ENCODE results near the gene GALNTL6.
"Not testable (repeated sequence)": the region's sequence is repeated elsewhere in the genome, so short reads cannot be mapped to it uniquely, and the experiment has no call there.

GALNTL6 gene

GRCh38 chr4:172865531-172866127 lies 1052.4 kb downstream of the GALNTL6 start:
- 77 to 89% methylated on average over 3 of the region's 4 CpGs for WGBS, 2 experiments (ENCODE audit: insufficient coverage in 2 of 2)
- H3K4me3 ChIP-seq (ENCODE audit: extremely low read depth, insufficient read depth, low read length, poor library complexity, severe bottlenecking) = no peak overlapping the region
- H3K36me3 ChIP-seq (ENCODE audit: control insufficient read depth, insufficient read depth, low read length) = no peaks in the 10 kb centered on the region
- no peaks in the 10 kb centered on the region for H3K4me1 ChIP-seq (ENCODE audit: control insufficient read depth, insufficient read depth, low read length, poor library complexity, severe bottlenecking)
- H3K9me3 ChIP-seq (ENCODE audit: control insufficient read depth, low read length) = peaks cover 8% of the 10 kb centered on the region
- no peak overlapping the region for H3K27ac ChIP-seq (ENCODE audit: low read depth, low read length, severe bottlenecking)

GRCh38 chr4:172866421-172866820 lies 1053.2 kb downstream of the GALNTL6 start:
- 89 to 94% methylated on average over 2 to 3 of the region's 4 CpGs for WGBS, 2 experiments (ENCODE audit: insufficient coverage in 2 of 2)
- Histone ChIP-seq H3K36me3 (ENCODE audit: control insufficient read depth, insufficient read depth, low read length) (no peaks in the 10 kb centered on the region), H3K4me3 (ENCODE audit: extremely low read depth, insufficient read depth, low read length, poor library complexity, severe bottlenecking) (no peak overlapping the region), H3K27ac (ENCODE audit: low read depth, low read length, severe bottlenecking) (no peak overlapping the region), H3K9me3 (ENCODE audit: control insufficient read depth, low read length) (peaks cover 8% of the 10 kb centered on the region), H3K4me1 (ENCODE audit: control insufficient read depth, insufficient read depth, low read length, poor library complexity, severe bottlenecking) (no peaks in the 10 kb centered on the region)

DNA sequence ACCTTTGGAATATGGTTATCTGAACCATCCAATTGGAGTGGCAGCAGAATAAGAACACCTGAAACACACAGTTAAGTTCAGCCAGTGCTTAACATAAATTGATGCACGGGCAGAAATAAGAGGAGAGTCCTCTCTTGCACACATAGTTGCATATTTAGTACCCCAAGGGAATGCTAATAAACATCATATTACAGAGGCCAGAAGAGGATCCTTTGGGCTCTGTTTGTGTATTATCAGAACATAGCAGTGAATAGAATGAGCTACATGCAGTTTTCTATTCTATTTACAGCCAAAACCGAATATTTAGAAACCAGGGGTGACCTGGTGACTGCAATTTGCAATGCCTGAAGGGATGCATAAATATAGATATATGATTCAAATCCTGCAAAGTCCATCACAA lies 1054.6 kb downstream of the GALNTL6 start:
- peaks cover under 1% of the 10 kb centered on the region for H3K9me3 ChIP-seq (ENCODE audit: control insufficient read depth, low read length)
- no peaks in the 10 kb centered on the region for H3K36me3 ChIP-seq (ENCODE audit: control insufficient read depth, insufficient read depth, low read length)
- no CpG with 5 or more reads among the region's 2 CpGs for WGBS, 2 experiments (ENCODE audit: insufficient coverage in 2 of 2)
- no peak overlapping the region for H3K4me3 ChIP-seq (ENCODE audit: extremely low read depth, insufficient read depth, low read length, poor library complexity, severe bottlenecking)
- H3K4me1 ChIP-seq (ENCODE audit: control insufficient read depth, insufficient read depth, low read length, poor library complexity, severe bottlenecking) = no peaks in the 10 kb centered on the region
- no peak overlapping the region for H3K27ac ChIP-seq (ENCODE audit: low read depth, low read length, severe bottlenecking)

DNA sequence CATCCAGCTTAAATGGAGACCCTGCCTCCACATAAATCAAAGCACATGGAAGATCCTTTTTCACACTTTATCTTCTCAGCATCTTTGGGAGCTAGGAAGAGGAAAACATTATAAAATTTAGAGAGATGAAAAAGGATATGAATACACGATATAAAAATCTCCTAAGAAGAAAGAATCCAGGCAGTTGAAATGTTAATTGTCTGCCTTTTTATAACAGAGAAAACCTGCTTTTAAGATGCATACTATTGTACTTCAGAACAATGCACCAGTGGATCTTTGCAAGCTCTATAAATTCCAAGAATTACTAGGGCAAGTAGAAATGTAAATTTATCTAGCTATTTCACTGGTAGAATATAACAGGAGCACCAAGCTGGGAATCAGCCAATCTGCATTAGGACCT lies 1055.1 kb downstream of the GALNTL6 start:
- WGBS, 2 experiments (ENCODE audit: insufficient coverage in 2 of 2) = no CpG with 5 or more reads among the region's 1 CpG
- Histone ChIP-seq H3K4me1 (ENCODE audit: control insufficient read depth, insufficient read depth, low read length, poor library complexity, severe bottlenecking) (no peaks in the 10 kb centered on the region), H3K36me3 (ENCODE audit: control insufficient read depth, insufficient read depth, low read length) (no peaks in the 10 kb centered on the region), H3K27ac (ENCODE audit: low read depth, low read length, severe bottlenecking) (no peak overlapping the region), H3K4me3 (ENCODE audit: extremely low read depth, insufficient read depth, low read length, poor library complexity, severe bottlenecking) (no peak overlapping the region), H3K9me3 (ENCODE audit: control insufficient read depth, low read length) (no peaks in the 10 kb centered on the region)

GRCh38 chr4:172869621-172870268 lies 1056.5 kb downstream of the GALNTL6 start:
- Histone ChIP-seq H3K27ac (ENCODE audit: low read depth, low read length, severe bottlenecking) (no peak overlapping the region), H3K9me3 (ENCODE audit: control insufficient read depth, low read length) (no peaks in the 10 kb centered on the region), H3K4me1 (ENCODE audit: control insufficient read depth, insufficient read depth, low read length, poor library complexity, severe bottlenecking) (no peaks in the 10 kb centered on the region), H3K36me3 (ENCODE audit: control insufficient read depth, insufficient read depth, low read length) (no peaks in the 10 kb centered on the region), H3K4me3 (ENCODE audit: extremely low read depth, insufficient read depth, low read length, poor library complexity, severe bottlenecking) (no peak overlapping the region)
- WGBS, 2 experiments (ENCODE audit: insufficient coverage in 2 of 2) = 71 to 100% methylated on average over 1 of the region's 1 CpG

DNA sequence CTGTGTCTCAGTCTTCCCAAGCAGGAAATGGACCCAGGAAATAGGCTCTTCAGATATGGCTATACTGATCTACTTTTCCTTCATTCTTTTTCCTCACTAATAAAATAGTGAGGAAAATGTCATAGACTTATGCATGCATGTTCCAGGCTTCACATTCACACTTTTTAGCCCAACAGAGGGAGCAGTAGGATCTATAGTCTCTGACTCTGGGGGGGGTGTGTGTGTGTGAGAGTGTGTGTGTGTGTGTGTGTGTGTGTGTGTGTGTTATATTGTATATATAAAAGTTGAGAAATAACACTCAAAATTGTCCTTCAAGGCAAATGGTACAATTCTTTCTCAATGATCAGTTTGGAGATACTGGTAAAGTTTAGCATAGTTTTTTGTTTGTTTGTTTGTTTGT lies 1058.2 kb downstream of the GALNTL6 start:
- H3K27ac ChIP-seq (ENCODE audit: low read depth, low read length, severe bottlenecking) = no peak overlapping the region
- no peak overlapping the region for H3K4me3 ChIP-seq (ENCODE audit: extremely low read depth, insufficient read depth, low read length, poor library complexity, severe bottlenecking)
- no peaks in the 10 kb centered on the region for H3K36me3 ChIP-seq (ENCODE audit: control insufficient read depth, insufficient read depth, low read length)
- H3K9me3 ChIP-seq (ENCODE audit: control insufficient read depth, low read length) = no peaks in the 10 kb centered on the region
- H3K4me1 ChIP-seq (ENCODE audit: control insufficient read depth, insufficient read depth, low read length, poor library complexity, severe bottlenecking) = no peaks in the 10 kb centered on the region

DNA sequence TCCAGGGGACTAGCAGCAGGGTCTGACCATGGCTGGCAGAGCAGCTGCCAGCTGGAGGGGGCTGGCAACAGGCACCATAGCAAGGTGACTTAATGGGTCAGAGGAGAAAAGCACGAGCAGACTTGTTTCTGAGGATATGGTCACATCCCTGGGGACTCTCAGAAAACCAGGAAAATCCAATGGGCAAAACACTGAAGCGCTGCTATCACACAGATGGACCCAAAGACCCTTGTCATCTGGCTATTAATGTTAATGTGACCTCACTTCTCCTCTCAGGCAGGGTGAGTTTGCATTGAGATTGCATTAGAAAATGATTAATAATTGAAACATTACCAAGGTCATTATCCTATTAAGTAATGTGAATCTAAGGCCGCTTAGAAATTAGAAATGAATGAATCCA lies 1061.7 kb downstream of the GALNTL6 start:
- 89 to 90% methylated on average over 2 of the region's 3 CpGs for WGBS, 2 experiments (ENCODE audit: insufficient coverage in 2 of 2)

GRCh38 chr4:172876394-172876793 lies 1063.2 kb downstream of the GALNTL6 start:
- 100% methylated on average over 1 of the region's 2 CpGs; no CpG with 5 or more reads in 1 of the 2 experiments for WGBS, 2 experiments (ENCODE audit: insufficient coverage in 2 of 2)
- H3K36me3 ChIP-seq (ENCODE audit: control insufficient read depth, insufficient read depth, low read length) = no peaks in the 10 kb centered on the region

More for the DNA sequence above, 1061.7 kb downstream of the GALNTL6 start:
- H3K9me3 ChIP-seq (ENCODE audit: control insufficient read depth, low read length) = no peaks in the 10 kb centered on the region
- no peak overlapping the region for H3K27ac ChIP-seq (ENCODE audit: low read depth, low read length, severe bottlenecking)
- H3K4me3 ChIP-seq (ENCODE audit: extremely low read depth, insufficient read depth, low read length, poor library complexity, severe bottlenecking) = no peak overlapping the region
- H3K36me3 ChIP-seq (ENCODE audit: control insufficient read depth, insufficient read depth, low read length) = no peaks in the 10 kb centered on the region
- H3K4me1 ChIP-seq (ENCODE audit: control insufficient read depth, insufficient read depth, low read length, poor library complexity, severe bottlenecking) = no peaks in the 10 kb centered on the region

DNA sequence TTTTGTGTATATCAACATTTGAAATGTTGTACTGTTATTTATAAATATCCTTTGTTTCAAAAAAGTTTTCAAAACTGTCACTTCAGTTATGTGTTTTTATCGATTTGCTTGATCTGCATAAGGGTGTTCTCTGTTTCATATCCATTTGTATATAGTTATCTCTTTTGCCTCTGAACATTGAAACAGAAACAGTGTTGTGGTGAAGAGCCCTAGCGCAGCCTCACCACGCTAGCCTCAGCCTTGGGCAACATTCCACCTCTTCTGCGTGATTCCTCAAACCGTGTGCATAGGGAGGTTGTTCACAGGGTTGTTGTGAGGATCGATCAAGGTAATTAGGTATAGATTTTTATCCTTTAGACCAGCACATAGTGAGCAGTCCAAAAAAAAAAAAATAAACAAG lies 1068.4 kb downstream of the GALNTL6 start:
- no peaks in the 10 kb centered on the region for H3K36me3 ChIP-seq (ENCODE audit: control insufficient read depth, insufficient read depth, low read length)
- no peaks in the 10 kb centered on the region for H3K4me1 ChIP-seq (ENCODE audit: control insufficient read depth, insufficient read depth, low read length, poor library complexity, severe bottlenecking)
- no peak overlapping the region for H3K4me3 ChIP-seq (ENCODE audit: extremely low read depth, insufficient read depth, low read length, poor library complexity, severe bottlenecking)
- no peak overlapping the region for H3K27ac ChIP-seq (ENCODE audit: low read depth, low read length, severe bottlenecking)
- WGBS, 2 experiments (ENCODE audit: insufficient coverage in 2 of 2) = 94 to 95% methylated on average over 2 to 4 of the region's 6 CpGs
- no peaks in the 10 kb centered on the region for H3K9me3 ChIP-seq (ENCODE audit: control insufficient read depth, low read length)

More at GRCh38 chr4:172876394-172876793, 1063.2 kb downstream of the GALNTL6 start:
- Histone ChIP-seq H3K4me1 (ENCODE audit: control insufficient read depth, insufficient read depth, low read length, poor library complexity, severe bottlenecking) (no peaks in the 10 kb centered on the region), H3K4me3 (ENCODE audit: extremely low read depth, insufficient read depth, low read length, poor library complexity, severe bottlenecking) (no peak overlapping the region), H3K9me3 (ENCODE audit: control insufficient read depth, low read length) (no peaks in the 10 kb centered on the region), H3K27ac (ENCODE audit: low read depth, low read length, severe bottlenecking) (no peak overlapping the region)

GRCh38 chr4:172887358-172887757 lies 1074.2 kb downstream of the GALNTL6 start:
- not testable (repeated sequence) for H3K4me3 ChIP-seq (ENCODE audit: extremely low read depth, insufficient read depth, low read length, poor library complexity, severe bottlenecking); H3K36me3 ChIP-seq (ENCODE audit: control insufficient read depth, insufficient read depth, low read length); H3K9me3 ChIP-seq (ENCODE audit: control insufficient read depth, low read length); H3K27ac ChIP-seq (ENCODE audit: low read depth, low read length, severe bottlenecking); H3K4me1 ChIP-seq (ENCODE audit: control insufficient read depth, insufficient read depth, low read length, poor library complexity, severe bottlenecking)
- 92 to 100% methylated on average over 2 of the region's 3 CpGs for WGBS, 2 experiments (ENCODE audit: insufficient coverage in 2 of 2)

DNA sequence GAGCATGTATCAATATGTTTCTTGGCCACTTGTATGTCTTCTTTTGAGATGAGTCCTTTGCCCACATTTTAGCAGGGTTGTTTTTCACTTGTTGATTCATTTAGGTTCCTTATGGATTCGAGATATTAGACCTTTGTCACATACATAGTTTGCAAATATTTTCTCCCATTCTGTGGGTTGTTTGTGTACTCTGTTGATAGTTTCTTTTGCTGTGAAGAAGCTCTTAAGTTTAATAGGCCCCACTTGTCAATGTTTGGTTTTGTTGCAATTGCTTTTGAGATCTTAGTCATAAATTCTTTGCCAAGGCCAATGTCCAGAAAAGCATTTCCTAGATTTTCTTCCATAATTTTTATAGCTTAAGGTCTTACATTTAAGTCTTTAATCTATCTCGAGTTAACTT lies 1074.8 kb downstream of the GALNTL6 start:
- no CpG with 5 or more reads among the region's 2 CpGs for WGBS, 2 experiments (ENCODE audit: insufficient coverage in 2 of 2)
- no peaks in the 10 kb centered on the region for H3K4me1 ChIP-seq (ENCODE audit: control insufficient read depth, insufficient read depth, low read length, poor library complexity, severe bottlenecking)
- H3K4me3 ChIP-seq (ENCODE audit: extremely low read depth, insufficient read depth, low read length, poor library complexity, severe bottlenecking) = no peak overlapping the region
- H3K27ac ChIP-seq (ENCODE audit: low read depth, low read length, severe bottlenecking) = no peak overlapping the region
- no peaks in the 10 kb centered on the region for H3K36me3 ChIP-seq (ENCODE audit: control insufficient read depth, insufficient read depth, low read length)
- H3K9me3 ChIP-seq (ENCODE audit: control insufficient read depth, low read length) = no peaks in the 10 kb centered on the region
